GM03348 (cell line): Measurements from ENCODE around the gene SYNE4.

Source experiments
- DNase-seq: peaks from one replicate; pipeline ENCODE4 v3.0.0; 2012; ENCODE audit warnings: low spot score

Gene SYNE4

DNA sequence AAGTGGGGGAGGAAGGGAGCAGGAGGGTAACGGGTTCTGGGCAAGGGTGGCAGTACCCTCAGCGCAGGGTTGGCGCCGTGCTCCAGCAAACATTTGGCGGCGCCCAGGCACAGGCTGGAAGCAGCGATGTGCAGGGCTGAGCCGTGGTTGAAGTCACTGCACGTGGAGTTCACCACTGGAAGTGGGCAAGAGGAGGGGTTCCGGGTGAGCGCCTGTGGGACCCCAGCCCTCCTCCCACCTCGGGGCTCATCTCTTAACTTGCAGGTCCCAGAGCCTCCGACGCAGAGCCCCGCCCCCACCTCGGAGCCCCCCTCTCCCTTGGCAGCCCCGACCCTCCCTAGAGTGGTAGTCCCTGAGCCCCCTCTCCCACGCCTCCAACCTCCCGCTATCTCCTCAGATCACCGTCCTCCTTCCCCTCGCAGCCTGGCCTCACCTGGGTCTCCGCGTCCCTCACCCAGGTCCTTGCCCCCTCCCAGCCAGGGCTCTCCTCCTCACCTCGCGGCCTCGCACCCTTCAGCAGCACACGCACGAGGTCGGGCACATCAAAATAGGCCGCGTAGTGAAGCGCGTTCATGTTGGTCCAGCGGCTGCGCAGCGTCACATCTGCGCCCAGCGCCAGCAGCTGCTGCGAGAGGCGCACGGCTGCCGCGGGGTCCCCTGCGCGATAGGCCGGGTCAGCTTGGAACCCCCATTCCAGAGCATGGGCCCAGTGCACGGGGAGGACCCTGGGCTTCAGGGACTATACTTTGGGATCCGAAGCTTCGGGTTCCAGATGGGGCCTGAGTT is 17.7 kb upstream of the SYNE4 start:
- DNase-seq = no peak

DNA sequence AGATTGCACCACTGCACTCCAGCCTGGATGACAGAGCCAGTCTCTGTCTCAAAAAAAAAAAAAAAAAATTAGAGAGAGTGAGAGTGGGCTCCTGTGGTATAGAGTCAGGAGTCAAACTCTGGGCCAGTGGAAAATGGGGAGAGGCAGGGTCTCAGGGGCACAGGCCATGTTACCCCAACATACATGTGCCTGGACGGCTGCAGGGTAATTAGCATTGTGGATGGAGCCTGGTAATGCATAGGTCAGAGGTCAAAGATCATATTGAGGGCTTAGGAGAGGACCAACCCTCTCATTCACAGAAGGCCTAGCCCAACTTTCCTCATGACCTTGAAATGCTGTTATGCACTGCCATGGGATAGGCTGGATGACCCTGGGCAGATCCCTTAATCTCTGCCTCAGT is 16.9 kb upstream of the SYNE4 start:
- no peak for DNase-seq

DNA sequence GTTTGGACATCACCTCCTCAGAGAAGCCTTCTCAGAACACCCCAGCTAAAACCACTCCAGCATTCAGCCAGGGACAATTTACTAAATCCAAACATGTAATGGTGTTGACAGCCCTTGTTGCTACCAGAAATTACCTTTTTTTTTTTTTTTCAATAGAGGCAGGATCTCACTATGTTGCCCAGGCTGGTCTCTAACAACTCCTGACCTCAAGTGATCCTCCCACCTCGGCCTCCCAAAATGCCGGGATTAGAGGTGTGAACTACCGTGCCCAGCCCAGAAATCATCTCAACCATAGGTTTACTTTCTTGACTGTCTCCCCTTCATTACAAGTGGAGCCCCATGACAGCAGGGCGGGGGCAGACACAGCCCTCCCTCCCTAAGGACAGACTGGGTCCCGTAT is 14.8 kb upstream of the SYNE4 start:
- no peak for DNase-seq

DNA sequence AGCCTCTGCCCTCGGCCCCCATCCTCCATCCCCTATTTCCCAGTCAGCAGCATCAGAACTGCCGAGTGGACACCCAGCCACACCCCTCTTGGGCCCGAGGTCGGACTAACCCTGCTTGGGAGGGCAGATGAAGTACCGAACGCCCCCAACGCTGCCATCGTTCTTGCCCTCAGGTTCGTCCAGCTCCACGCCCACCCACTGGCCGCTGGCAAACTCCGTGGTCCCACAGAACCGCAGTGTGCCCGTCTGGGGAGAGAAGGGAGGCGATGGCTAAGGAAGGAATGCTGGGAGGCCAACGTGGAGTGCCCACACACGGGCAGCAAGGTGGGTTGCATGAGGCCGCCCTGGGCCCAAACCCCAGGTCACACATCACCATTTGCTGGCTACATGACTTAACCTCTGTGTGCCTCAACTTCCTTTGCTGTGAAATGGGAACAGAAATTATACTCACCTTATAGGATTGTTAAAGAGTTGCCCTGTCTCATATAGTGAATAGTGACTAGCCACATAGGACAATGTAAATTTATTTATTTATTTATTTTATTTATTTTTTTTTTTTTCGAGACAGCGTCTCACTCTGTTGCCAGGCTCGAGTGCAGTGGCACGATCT is 10.6 kb upstream of the SYNE4 start:
- no peak for DNase-seq

DNA sequence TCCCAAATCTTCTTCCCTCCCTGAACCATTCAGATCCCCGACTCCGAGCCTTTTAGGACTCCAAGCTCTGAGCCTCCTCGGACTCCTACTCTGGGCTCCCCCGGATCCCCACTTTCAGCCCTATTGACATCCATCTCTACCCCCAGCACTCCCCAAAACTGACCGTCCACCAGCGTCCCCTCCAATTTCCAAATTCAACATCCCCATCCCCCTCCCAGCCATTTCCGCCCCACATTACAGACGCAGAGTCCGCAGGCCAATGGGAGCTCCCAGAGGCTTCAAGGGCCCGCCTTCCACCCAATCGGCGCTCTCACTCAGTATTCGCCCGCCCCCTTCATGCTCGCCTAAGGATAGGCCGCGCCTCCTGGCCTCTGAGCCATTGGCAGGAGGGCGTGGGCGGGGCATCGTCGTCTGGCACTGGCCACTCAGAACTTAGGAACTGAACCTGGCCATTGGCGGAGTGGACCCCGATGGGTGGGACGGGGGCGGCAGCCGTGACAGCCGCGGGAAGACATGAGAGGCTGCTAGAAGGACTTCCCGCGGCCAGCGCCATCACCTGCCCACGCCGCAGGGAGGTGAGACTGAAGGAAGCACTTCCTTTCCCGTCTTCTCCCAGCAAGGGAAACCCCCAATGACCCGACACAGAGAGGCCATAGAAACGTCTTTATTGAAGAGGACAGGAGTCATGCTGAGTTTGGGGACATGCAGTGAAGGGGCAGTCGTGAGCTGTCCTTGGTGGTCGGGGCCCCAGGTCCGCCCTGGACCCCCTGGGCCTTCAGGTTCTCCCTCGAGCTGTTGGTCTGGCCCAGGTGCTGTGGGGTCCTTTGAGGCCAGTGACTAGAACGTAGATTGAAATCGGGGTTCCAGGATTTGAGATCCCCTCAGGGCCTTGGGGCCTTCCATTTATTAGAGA is 5.7 kb upstream of the SYNE4 start, which contains the start of gene ALKBH6:
Gene ALKBH6 (minus strand): TSS at position 202 of the 913 bp plus-strand sequence. CDS start 816 bp downstream, outside the sequence.
- DNase-seq = peak; percentile 98

DNA sequence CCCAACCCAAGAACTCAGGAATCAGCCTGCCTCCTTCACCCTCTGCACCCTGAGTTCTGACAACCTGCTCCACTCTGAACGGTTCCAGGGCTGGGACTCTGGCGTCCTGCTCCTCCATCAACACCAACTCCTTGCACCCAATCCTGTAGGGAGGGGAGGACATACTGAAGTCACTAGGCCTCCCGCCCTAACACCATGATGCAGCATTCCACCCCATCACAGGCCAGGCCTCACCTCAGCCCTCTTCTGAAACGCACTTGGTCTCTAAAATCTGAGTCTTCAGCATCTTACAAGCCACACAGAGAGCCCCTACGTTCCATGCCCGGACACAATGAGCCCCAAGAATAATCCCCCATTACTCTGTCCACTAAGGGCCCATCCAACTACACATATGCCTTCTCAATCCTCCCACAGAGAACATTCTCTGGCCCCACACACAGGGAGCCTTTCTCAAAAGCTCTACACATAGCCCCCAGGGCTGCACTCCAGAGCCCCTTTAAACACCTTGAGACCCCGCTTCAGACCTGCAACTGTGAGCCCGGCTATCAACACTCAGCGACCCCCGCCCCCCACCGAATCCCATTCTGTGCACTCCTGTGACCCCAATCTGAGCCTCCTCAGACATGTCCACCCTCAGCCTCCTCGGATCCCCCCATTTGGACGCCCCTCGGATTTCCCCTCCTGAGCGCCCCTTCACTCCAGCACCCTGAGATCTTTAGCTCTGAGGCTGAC is 4.8 kb upstream of the SYNE4 start:
- no peak for DNase-seq

DNA sequence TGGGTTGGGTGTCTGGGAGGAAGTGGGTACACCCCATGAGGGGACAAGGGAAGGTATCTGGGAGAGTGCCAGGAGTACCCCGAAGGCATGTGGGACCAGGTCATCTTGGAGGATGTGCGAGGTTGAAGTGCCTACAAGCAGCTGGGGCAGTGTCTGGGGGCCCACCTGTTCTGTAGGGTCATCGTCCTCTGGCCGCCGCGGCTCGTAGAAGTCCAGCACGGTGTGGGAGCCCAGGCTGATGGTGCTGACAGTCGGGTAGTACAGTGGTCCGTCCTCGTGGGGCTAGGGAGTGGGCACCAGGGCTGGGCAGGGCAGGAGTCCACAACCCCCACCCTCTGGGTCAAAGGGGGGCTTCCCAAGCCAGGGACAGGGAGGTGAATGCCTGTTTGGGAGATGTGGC is 1.8 kb upstream of the SYNE4 start:
- no peak for DNase-seq

DNA sequence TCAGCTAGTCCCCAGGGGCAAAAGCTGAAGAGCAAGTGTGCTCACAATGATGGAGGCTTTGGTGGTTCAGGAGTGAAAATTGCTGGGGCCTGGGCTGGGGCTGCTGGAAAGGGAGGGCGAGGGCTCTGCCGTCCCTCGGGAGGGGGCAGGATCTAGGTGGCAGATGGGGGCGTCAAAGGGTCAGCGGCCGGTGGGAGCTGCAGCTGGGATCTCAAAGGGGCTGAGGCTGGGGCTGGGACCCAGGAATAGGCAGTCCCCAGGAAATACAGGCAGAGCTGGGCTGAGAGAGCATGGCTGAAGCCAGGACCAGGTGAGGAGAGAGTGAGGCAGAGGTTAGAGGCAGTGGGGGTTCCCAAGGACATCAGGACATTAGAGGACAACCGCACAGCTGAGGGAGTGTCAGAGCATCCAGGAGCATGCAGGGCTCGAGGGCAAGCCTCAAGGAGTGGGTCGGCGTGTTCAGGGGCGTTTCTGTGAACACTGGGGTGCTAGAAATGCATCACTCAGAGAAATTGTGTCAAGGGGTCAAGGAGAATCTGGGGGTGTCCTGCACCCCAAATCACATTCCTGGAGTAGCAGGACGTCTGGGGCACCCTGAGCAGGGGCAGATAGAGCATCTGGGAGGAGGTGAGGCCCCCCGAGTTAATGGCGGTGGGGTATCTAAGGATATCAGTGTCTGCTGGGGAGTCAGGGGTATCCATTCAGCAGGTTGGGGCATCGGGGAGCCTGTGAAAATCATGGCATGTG is 1.2 kb upstream of the SYNE4 start:
- DNase-seq = no peak

DNA sequence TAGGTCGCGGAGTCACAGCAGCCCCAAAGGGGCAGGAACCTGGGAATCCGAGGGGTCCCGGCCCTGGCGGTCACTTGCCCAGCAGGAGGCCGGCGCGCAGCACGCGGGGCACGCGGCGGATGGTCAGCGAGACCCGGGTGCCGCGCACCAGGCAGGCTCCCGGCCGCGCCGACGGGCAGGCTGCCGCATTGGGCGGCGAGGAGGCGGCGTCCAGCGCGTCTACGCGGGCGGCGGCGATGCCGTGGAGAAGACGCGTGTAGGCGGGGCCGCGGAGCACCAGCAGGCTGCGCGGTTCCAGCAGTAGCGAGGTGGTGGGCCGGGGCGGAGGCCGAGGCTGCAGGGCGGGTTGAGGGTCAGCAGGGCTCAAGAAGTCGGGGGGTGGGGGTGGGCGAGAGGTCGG is 607 bp upstream of the SYNE4 start:
- peak; percentile 92 for DNase-seq

DNA sequence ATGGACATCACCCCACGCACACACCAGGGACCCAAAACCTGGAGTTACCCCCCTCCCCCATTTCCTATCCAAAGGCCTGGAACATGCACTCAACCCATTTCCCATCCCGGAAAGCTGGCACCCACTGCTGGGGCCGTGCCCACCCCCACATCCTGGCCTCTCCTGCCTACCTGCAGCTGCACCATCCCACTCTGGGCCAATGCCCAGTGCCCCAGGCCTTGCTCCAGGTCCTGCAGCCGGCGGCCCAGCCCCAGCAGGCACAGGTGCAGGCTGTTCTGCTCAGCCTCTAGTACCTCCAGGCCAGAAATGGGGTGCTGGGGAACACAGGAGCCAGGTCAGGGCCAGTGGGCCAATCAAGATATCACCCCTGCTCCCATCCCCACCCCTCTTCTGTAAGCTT is 1.7 kb downstream of the SYNE4 start:
- DNase-seq = no peak

DNA sequence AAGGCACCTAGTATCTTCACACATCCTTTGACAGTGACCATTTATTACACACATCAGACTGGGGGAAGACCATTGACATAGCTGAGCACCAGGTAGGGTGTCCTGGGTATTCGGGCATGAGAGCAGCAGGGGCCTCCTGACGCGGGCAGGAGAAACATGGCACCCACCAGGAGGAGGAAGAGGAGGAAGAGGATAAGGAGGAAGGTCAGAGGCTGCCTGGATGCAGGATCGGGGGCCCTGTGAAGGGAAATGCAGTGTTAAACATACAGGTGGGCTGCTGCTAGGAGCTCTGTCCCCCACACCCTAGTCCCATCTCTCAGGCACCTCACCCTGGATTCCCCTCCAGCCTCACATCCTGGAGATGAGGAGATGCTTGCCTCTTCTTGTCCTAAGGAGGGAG is 5.3 kb downstream of the SYNE4 start:
- no peak for DNase-seq

DNA sequence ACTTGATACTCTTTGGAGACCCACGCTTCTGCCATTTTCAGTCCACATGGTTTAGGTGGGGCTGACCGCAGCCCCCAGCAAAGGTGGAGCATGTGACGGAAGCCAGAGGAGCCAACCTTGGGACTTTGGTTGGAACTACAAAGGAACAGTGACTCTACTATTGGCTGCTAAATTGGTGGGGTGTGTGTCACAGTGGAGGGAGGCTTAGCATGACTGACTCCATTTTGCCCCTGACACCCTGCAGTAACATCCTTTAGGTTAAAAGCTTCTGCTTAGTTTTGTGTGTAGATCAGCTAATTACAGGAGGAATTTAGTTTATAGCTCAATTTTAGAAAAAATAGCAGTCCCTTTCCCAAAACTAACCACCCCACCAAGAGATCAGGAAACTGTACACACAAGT is 7.0 kb downstream of the SYNE4 start:
- no peak for DNase-seq

DNA sequence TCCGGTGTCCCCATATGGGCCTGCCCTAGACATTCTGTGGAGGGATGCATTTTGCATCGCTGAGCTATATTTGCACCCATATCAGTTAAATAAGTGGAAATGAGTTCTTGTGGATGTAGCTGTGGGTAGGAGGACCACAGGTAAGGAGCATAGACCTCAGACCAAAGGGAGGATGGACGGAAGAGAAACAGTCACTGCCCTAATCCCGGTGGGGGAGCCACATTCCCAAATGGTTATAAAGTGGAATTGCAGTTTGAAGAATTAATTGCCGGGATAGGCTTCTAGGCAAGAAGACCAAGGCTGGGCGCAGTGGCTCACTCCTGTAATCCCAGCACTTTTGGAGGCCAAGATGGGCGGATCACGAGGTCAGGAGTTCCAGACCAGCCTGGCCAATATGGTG is 11.8 kb downstream of the SYNE4 start:
- DNase-seq = no peak

DNA sequence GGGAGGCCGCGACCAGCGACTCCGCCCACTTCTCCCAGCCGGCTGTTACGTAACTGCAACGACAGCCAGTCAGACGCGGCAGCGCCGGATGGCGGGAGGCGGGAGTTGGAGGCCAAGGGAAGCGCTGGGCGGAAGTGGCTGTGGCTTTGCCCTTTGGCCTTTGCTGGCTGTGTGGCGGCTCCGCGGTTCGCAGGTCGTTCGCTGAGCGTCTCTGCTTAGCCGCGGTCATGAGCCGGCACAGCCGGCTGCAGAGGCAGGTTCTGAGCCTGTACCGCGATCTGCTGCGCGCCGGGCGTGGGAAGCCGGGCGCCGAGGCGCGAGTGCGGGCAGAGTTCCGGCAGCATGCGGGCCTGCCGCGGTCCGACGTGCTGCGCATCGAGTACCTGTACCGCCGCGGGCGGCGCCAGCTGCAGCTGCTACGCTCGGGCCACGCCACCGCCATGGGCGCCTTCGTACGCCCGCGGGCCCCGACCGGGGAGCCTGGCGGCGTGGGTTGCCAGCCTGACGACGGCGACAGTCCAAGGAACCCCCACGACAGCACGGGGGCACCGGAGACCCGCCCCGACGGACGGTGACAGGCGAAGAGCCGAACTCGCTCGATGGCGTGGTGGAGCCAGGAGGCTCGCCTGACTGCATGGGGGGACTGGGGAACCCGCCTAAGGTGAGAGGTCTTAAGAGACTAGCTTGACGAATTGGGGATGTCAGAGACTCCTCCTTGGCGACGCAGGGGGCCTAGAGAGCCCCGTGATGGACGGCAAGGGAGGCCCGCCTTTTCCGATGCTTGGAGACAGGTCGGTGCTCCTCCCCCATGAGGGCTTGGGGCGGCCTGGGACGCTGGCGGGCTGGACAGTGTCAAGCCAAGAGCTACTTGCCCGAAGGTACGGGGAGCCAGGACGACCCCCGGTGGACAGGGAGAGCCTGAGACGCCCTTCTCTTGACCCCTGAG is 13.3 kb downstream of the SYNE4 start, which contains the start of gene SDHAF1:
Gene SDHAF1 (plus strand): TSS at position 141 of the 946 bp plus-strand sequence. CDS start 87 bp downstream, at position 228.
- peak; percentile 97 for DNase-seq

DNA sequence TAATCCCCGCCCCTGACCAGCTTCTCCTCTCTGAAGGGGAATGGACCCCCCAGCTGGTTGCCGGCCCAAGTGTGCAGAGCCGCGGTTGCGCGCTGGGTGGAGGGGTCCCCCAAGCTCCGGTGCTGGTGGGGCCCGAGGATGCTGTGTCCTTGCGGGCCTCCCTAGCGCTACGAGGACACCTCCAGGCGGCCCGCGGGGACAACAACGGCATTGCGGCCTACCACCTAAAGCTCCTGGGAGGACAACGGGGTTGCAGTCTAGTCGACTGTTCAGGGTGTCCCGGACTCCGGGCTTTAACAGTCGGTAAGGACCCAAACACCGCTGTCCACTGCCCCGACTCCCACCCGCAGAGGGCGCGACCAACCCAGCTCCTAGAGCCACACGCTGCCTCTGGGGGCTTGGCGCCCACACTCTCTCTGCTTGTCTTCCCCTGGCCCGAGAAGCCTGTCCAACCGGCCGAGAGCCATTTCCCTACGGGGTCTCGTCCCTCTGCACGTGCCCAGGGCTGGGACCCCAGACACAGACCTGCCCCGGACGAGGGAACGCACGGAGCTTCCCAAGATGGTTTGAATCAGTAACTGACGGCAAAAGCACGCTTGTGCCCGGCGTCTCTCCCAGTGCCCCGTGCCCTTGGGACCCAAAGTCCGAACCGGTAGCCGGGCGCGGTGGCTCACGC is 14.6 kb downstream of the SYNE4 start:
- peak; percentile 27 for DNase-seq

DNA sequence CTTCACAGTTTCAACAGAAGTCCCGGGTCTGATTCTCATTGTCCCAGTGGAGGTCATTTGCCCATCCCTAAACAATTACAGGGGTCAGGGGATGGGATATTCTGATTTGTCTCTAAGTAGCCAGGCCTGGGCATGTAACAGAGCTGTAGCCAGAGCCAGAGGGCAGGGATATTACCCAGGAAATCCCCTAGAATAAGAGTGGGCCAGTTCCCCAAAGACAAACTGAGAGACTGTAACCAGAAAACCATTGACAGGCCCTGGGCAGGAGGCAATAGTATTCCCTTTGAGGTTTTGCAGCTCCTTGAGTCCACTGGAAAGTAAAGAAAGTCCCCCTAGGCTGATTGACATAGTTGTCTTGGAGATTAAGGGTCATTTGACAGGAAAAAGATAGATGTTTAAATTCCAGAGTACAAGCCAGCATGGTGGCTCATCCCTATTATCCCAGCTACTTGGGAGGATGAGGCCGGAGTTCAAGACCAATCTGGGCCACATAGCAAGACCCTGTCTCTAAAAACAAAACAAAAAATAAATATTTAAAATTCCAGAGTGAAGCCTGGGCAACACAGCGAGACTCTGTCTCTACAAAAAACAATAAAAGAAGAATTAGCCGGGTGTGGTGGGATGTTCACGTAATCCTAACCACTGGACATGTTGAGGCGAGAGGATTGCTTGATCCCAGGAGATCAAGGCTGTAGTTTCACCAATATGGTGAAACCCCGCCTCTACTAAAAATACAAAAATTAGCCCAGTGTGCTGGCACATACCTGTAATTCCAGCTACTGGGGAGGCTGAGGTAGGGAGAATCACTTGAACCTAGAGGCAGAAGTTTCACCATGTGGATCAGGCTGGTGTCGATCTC is 15.5 kb downstream of the SYNE4 start:
- DNase-seq = no peak

DNA sequence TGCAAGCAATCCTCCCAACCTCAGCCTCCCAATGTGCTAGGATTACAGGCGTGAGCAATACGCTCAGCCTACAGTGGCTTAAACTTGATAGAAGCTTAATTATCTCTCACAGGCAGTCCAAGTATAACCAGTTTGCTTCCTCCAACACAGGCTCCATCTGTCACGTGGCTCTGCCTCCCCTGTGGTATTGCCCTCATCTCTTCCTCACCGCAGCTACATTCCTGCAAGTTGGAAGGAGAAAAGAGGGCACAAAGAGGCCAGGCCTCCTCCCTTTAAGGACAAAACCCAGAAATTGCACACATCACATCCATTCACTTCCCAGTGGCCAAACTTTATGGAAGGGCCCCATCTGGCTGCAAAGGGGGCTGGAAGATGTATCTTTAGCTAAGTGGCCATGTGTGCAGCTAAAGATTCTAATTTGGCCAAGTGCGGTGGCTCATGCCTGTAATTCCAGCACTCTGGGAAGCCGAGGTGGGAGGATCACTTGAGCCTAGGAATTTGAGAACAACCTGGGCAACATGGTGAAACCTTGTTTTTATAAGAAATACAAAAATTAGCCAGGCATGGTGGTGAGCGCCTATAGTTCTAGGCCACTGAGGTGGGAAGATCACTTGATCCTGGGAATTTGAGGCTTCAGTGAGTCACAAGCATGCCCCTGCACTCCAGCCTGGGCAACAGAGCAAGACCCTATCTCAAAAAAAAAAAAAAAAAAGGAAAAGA is 16.7 kb downstream of the SYNE4 start:
- no peak for DNase-seq
